Measurements from ENCODE around the gene MIPEP.

MIPEP gene

GRCh38 chr13:23822252-23822824, 66.9 kb downstream of the MIPEP start:
- H3K4me3 ChIP-seq (ENCODE audit: low read length): no peak overlapping the region
- no peak for DNase-seq (ENCODE audit: low read depth, low spot score)

- H3K4me3 ChIP-seq (ENCODE audit: low read length): no peak overlapping the region
- no peak for DNase-seq (ENCODE audit: low read depth, low spot score)
These were observed 68.7 kb downstream of the MIPEP start for GRCh38 chr13:23820530-23820929.

GRCh38 chr13:23817830-23818229, 71.4 kb downstream of the MIPEP start:
- H3K4me3 ChIP-seq (ENCODE audit: low read length): no peak overlapping the region
- DNase-seq (ENCODE audit: low read depth, low spot score): peak; percentile 28

DNA sequence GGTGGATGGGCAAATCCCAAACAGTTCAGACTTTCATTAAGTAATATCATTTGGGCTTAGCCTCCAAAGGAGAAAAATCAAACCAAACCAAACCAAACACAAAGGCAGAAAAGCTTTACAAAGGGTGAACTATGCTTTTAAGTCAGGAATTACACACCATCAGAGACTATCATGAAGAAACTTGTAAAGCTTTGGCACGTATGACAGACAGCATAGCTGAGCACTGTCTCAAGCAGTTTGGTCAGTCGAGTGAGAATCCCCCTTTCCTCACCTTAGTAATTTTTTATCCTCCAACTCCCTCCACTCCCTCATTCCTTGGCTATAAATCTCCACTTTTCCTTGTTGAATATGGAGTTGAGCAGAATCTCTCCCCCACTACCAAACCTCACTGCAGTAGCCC, 72.1 kb downstream of the MIPEP start:
- no peak for DNase-seq (ENCODE audit: low read depth, low spot score)

GRCh38 chr13:23813635-23814034, 75.6 kb downstream of the MIPEP start:
- DNase-seq (ENCODE audit: low read depth, low spot score): no peak
- no peak overlapping the region for H3K4me3 ChIP-seq (ENCODE audit: low read length)

More for the DNA sequence above, 72.1 kb downstream of the MIPEP start:
- H3K4me3 ChIP-seq (ENCODE audit: low read length): no peak overlapping the region

GRCh38 chr13:23811366-23812062, 77.7 kb downstream of the MIPEP start:
- no peak for DNase-seq (ENCODE audit: low read depth, low spot score)
- H3K4me3 ChIP-seq (ENCODE audit: low read length): no peak overlapping the region

GRCh38 chr13:23810685-23811240, 78.4 kb downstream of the MIPEP start:
- no peak for DNase-seq (ENCODE audit: low read depth, low spot score)
- H3K4me3 ChIP-seq (ENCODE audit: low read length): no peak overlapping the region

GRCh38 chr13:23808803-23809202, 80.4 kb downstream of the MIPEP start:
- no peak overlapping the region for H3K4me3 ChIP-seq (ENCODE audit: low read length)
- DNase-seq (ENCODE audit: low read depth, low spot score): no peak

GRCh38 chr13:23806874-23807526, 82.2 kb downstream of the MIPEP start:
- H3K4me3 ChIP-seq (ENCODE audit: low read length): no peak overlapping the region
- DNase-seq (ENCODE audit: low read depth, low spot score): no peak

DNA sequence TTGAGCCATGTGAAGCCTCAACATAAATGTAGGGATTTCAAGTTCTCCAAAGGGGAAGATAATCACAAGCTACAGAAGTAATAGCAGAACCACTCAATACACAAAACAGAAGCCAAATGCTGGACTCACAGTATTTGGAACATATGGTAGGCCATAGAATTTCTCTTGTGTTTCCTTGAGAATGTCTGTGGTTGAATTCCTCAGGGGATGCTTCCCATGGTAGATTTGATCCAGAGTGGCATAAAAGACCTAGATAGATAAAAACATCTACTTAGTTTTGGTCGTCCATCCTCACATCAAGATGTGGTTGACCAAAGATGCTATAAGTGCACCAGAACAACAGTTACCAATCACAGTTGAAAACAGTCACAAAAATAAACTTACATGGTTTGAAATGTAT, 83.4 kb downstream of the MIPEP start:
- H3K4me3 ChIP-seq (ENCODE audit: low read length): no peak overlapping the region
- no peak for DNase-seq (ENCODE audit: low read depth, low spot score)

DNA sequence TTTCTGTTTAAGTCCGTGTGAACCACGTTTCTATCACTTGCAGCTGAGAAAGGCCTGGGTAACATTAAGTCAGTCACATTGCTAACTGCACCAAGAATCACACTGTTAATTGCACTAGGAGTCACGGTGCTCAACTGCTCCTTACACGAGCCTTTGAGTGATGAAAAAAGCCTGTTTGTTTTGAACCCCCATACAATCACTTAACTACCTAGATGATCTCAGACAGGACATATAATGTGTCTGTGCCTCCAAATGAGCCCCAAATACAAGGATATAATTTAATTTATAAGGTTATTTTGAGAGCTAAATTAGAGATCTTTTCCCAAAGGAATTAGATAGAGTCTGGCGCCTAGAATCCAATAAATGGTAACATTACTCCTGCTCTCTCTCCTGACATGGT, 84.1 kb downstream of the MIPEP start:
- DNase-seq (ENCODE audit: low read depth, low spot score): no peak
- no peak overlapping the region for H3K4me3 ChIP-seq (ENCODE audit: low read length)

DNA sequence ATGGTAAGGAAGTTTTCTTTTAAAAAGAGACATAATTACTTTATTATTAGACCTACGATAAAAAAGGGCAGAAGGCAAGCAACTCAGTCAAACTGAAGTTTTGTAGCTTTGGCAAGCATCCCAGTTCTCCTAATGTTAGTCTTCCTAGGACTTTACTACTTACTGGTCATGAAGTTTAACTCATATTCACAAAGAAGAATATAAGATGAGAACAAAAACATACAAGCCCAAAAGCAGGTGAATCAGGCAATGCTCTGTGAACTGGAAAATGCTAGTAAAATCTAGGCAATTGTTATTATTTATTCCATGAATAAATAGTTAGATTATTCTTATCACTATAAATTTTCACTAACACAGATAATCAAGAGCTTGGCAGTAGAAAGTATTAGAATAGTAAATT, 85.0 kb downstream of the MIPEP start:
- H3K4me3 ChIP-seq (ENCODE audit: low read length): no peak overlapping the region
- no peak for DNase-seq (ENCODE audit: low read depth, low spot score)

GRCh38 chr13:23801141-23801540, 88.1 kb downstream of the MIPEP start:
- DNase-seq (ENCODE audit: low read depth, low spot score): no peak
- H3K4me3 ChIP-seq (ENCODE audit: low read length): no peak overlapping the region

DNA sequence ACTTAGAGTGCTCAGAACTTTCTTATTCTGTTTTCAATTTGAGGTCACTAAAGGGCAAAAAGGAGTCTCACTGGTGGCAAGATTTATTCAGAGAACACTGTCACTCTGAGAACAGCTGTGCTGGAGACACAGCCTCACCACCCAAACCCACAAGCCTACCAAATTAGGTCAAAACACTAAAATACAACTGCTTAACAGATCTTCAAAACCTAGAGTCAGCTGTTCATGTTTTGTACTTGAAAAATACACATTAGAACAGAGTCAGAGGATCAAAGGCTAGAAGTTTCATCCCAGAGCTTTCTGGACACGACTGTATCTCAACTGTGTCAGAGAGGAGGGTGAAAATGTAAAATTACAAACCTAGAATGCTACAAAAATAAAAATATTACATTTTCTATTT, 89.3 kb downstream of the MIPEP start:
- H3K4me3 ChIP-seq (ENCODE audit: low read length): no peak overlapping the region
- DNase-seq (ENCODE audit: low read depth, low spot score): peak; percentile 82

- no peak overlapping the region for H3K4me3 ChIP-seq (ENCODE audit: low read length)
- DNase-seq (ENCODE audit: low read depth, low spot score): no peak
These were observed 91.8 kb downstream of the MIPEP start for GRCh38 chr13:23797276-23797903.

GRCh38 chr13:23796551-23796950, 92.6 kb downstream of the MIPEP start:
- no peak for DNase-seq (ENCODE audit: low read depth, low spot score)
- no peak overlapping the region for H3K4me3 ChIP-seq (ENCODE audit: low read length)

- DNase-seq (ENCODE audit: low read depth, low spot score): no peak
- no peak overlapping the region for H3K4me3 ChIP-seq (ENCODE audit: low read length)
These were observed 94.7 kb downstream of the MIPEP start for GRCh38 chr13:23794267-23795161.

GRCh38 chr13:23793711-23794110, 95.5 kb downstream of the MIPEP start:
- no peak overlapping the region for H3K4me3 ChIP-seq (ENCODE audit: low read length)
- no peak for DNase-seq (ENCODE audit: low read depth, low spot score)

GRCh38 chr13:23792680-23793079, 96.5 kb downstream of the MIPEP start:
- no peak overlapping the region for H3K4me3 ChIP-seq (ENCODE audit: low read length)
- DNase-seq (ENCODE audit: low read depth, low spot score): no peak
